ENCODE measurements around the gene NOX4.

DNA sequence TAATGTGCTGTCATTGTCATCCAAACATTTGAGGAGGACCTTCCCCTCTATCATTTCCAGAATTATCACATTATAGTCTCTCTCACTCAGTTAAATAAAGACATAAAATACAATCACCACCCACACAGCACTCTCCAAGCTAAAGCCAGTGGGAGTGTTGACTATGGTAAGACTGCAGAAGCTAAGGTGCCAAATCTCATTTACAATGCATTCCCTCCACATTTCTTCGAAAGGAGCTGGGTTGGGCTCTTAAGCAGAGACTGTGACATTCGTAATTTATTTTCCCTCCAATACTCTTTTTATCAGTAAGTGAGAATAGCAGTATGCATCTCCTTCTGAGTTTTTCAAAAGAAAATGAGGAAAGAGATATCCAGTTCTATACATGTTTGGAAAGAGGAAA is 74.2 kb downstream of the NOX4 start:
- TF ChIP-seq, protein P1, sequence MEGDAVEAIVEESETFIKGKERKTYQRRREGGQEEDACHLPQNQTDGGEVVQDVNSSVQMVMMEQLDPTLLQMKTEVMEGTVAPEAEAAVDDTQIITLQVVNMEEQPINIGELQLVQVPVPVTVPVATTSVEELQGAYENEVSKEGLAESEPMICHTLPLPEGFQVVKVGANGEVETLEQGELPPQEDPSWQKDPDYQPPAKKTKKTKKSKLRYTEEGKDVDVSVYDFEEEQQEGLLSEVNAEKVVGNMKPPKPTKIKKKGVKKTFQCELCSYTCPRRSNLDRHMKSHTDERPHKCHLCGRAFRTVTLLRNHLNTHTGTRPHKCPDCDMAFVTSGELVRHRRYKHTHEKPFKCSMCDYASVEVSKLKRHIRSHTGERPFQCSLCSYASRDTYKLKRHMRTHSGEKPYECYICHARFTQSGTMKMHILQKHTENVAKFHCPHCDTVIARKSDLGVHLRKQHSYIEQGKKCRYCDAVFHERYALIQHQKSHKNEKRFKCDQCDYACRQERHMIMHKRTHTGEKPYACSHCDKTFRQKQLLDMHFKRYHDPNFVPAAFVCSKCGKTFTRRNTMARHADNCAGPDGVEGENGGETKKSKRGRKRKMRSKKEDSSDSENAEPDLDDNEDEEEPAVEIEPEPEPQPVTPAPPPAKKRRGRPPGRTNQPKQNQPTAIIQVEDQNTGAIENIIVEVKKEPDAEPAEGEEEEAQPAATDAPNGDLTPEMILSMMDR (IDR thresholded peaks at IDR 0.05; ENCODE audit: insufficient read depth, low read length) = no peak
- no peak for TF ChIP-seq POLR2AphosphoS5 (IDR thresholded peaks at IDR 0.05; ENCODE audit: low read depth)

Data from HL-60 (cell line).